WTC11 (cell line): Measurements from ENCODE around the gene RBPJ. TPM values are rescaled to one million over a fixed set of nuclear protein-coding genes. Genes with fewer than 3 reads are reported as not detected.

Experiments used
- ATAC-seq: fragments of 200-7000 bp; cut with Tn5 transposase; 2 replicates; pipeline ENCODE4 v1.10.0; 2021; ENCODE audit warnings: mild to moderate bottlenecking, moderate library complexity
- CTCF ChIA-PET: fragments of 300-600 bp; sonication (Branson Sonifier 250); formaldehyde crosslinking; loops from one replicate; lab custom pipeline; 2021; ENCODE audit warnings: antibody characterized with exemption; lab: Charles Lee
- POLR2A ChIA-PET: fragments of 350-600 bp; sonication (Branson Sonifier 250); formaldehyde crosslinking; loops from one replicate; lab custom pipeline; 2021; ENCODE audit warnings: antibody characterized with exemption; lab: Charles Lee
- DNase-seq: peaks from one replicate; pipeline ENCODE4 v3.0.0; 2021; ENCODE audit warnings: low spot score
- H3K27ac Mint-ChIP-seq: 2 replicates; pipeline ENCODE4 v1.8.0; 2021; ENCODE audit warnings: mixed read lengths
- H3K27me3 Mint-ChIP-seq: 2 replicates; pipeline ENCODE4 v1.8.0; 2021; ENCODE audit warnings: low read depth, mild to moderate bottlenecking, moderate library complexity, mixed read lengths
- H3K36me3 Mint-ChIP-seq: 2 replicates; pipeline ENCODE4 v1.8.0; 2021; ENCODE audit warnings: mixed read lengths
- H3K4me1 Mint-ChIP-seq: 2 replicates; pipeline ENCODE4 v1.8.0; 2022; ENCODE audit warnings: mixed read lengths
- H3K4me3 Mint-ChIP-seq: 2 replicates; pipeline ENCODE4 v1.8.0; 2021; ENCODE audit warnings: mild to moderate bottlenecking, moderate library complexity, mixed read lengths
- H3K9me3 Mint-ChIP-seq: 2 replicates; pipeline ENCODE4 v1.8.0; 2021; ENCODE audit warnings: mixed read lengths
- ARID4B ChIP-seq: sonication (generic); formaldehyde crosslinking; IDR thresholded peaks from 2 replicates; pipeline ENCODE4 v1.8.0; 2023; ENCODE audit warnings: missing genetic modification reagents, mild to moderate bottlenecking, borderline replicate concordance
- E2F4 ChIP-seq: sonication (generic); formaldehyde crosslinking; IDR thresholded peaks from 2 replicates; pipeline ENCODE4 v1.8.1; 2022; ENCODE audit warnings: low read depth, mild to moderate bottlenecking, moderate library complexity, missing genetic modification reagents, borderline replicate concordance
- ERG ChIP-seq: fragments of 250-450 bp; sonication (Bioruptor Pico); IDR thresholded peaks from 2 replicates; pipeline ENCODE4 v1.8.0; 2021; ENCODE audit warnings: mild to moderate bottlenecking
- ESRRA ChIP-seq: sonication (generic); formaldehyde crosslinking; IDR thresholded peaks from 2 replicates; pipeline ENCODE4 v1.8.1; 2022; ENCODE audit warnings: mild to moderate bottlenecking, missing genetic modification reagents, borderline replicate concordance
- ETV6 ChIP-seq: sonication (generic); formaldehyde crosslinking; IDR thresholded peaks from 2 replicates; pipeline ENCODE4 v1.8.1; 2022; ENCODE audit warnings: mild to moderate bottlenecking, missing genetic modification reagents
- HMGA2 ChIP-seq: fragments of 250-450 bp; sonication (Bioruptor Pico); IDR thresholded peaks from 2 replicates; pipeline ENCODE4 v1.4.0; 2021; ENCODE audit warnings: mild to moderate bottlenecking, moderate library complexity
- IRF1 ChIP-seq: sonication (generic); formaldehyde crosslinking; IDR thresholded peaks from 2 replicates; pipeline ENCODE4 v1.8.0; 2023; ENCODE audit warnings: missing genetic modification reagents
- NR3C1 ChIP-seq: sonication (generic); formaldehyde crosslinking; conservative IDR thresholded peaks from 2 replicates; pipeline ENCODE4 v1.8.1; 2023; ENCODE audit warnings: low read depth, mild to moderate bottlenecking, missing genetic modification reagents
- ZSCAN18 ChIP-seq: fragments of 250-450 bp; sonication (Bioruptor Pico); IDR thresholded peaks from 2 replicates; pipeline ENCODE4 v2.1.2; 2022; ENCODE audit warnings: mild to moderate bottlenecking, moderate library complexity
- total RNA-seq: library from RNA; stranded (reverse); gene quantifications from 3 replicates; pipeline ENCODE4 v1.2.3, GENCODE V29; 2021
- TF ChIP-seq, protein P1 (sequence below): sonication (generic); formaldehyde crosslinking; IDR thresholded peaks from 2 replicates; pipeline ENCODE4 v1.8.1; 2023; ENCODE audit warnings: mild to moderate bottlenecking, missing genetic modification reagents
- TF ChIP-seq, protein P2 (sequence below): fragments of 250-450 bp; sonication (Bioruptor Pico); IDR thresholded peaks from 2 replicates; pipeline ENCODE4 v1.9.0; 2021; ENCODE audit warnings: mild to moderate bottlenecking

The RBPJ gene
- total RNA-seq, 1 experiment from 2014 or later, result 163 TPM

- no peak for TF ChIP-seq IRF1
- no peak for TF ChIP-seq ZSCAN18 (CRISPR knock-in tag)
Measured at GRCh38 chr4:26337612-26338011, 16.8 kb downstream of the RBPJ start (continued).

- ATAC-seq (no peak), DNase-seq (no peak)
- H3K4me1 Mint-ChIP-seq, result peaks cover 66% of the 10 kb centered on the region
- no peak for TF ChIP-seq E2F4 (CRISPR knock-in tag)
- no peak for TF ChIP-seq HMGA2
- TF ChIP-seq, protein P1, sequence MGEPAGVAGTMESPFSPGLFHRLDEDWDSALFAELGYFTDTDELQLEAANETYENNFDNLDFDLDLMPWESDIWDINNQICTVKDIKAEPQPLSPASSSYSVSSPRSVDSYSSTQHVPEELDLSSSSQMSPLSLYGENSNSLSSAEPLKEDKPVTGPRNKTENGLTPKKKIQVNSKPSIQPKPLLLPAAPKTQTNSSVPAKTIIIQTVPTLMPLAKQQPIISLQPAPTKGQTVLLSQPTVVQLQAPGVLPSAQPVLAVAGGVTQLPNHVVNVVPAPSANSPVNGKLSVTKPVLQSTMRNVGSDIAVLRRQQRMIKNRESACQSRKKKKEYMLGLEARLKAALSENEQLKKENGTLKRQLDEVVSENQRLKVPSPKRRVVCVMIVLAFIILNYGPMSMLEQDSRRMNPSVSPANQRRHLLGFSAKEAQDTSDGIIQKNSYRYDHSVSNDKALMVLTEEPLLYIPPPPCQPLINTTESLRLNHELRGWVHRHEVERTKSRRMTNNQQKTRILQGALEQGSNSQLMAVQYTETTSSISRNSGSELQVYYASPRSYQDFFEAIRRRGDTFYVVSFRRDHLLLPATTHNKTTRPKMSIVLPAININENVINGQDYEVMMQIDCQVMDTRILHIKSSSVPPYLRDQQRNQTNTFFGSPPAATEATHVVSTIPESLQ (CRISPR knock-in tag), result no peak
- TF ChIP-seq, protein P2, sequence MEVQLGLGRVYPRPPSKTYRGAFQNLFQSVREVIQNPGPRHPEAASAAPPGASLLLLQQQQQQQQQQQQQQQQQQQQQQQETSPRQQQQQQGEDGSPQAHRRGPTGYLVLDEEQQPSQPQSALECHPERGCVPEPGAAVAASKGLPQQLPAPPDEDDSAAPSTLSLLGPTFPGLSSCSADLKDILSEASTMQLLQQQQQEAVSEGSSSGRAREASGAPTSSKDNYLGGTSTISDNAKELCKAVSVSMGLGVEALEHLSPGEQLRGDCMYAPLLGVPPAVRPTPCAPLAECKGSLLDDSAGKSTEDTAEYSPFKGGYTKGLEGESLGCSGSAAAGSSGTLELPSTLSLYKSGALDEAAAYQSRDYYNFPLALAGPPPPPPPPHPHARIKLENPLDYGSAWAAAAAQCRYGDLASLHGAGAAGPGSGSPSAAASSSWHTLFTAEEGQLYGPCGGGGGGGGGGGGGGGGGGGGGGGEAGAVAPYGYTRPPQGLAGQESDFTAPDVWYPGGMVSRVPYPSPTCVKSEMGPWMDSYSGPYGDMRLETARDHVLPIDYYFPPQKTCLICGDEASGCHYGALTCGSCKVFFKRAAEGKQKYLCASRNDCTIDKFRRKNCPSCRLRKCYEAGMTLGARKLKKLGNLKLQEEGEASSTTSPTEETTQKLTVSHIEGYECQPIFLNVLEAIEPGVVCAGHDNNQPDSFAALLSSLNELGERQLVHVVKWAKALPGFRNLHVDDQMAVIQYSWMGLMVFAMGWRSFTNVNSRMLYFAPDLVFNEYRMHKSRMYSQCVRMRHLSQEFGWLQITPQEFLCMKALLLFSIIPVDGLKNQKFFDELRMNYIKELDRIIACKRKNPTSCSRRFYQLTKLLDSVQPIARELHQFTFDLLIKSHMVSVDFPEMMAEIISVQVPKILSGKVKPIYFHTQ, result no peak
- TF ChIP-seq ESRRA (CRISPR knock-in tag), result no peak
- no peak for TF ChIP-seq ETV6 (CRISPR knock-in tag)
- no peak for TF ChIP-seq NR3C1 (CRISPR knock-in tag)
- no peak for TF ChIP-seq ERG
- no peak for TF ChIP-seq ARID4B (CRISPR knock-in tag)
- H3K36me3 Mint-ChIP-seq, result no peaks in the 10 kb centered on the region
- no peaks in the 10 kb centered on the region for H3K9me3 Mint-ChIP-seq
- H3K27ac Mint-ChIP-seq, result peak overlapping the region; percentile 83
- ChIA-PET POLR2A (no interaction called here), CTCF (interaction anchor here (0.8 to 3.9 kb wide), 3 partner anchors 12 to 281 kb away, joined by 3 to 32 read pairs (median 3); no protein-coding TSS in a partner anchor)
- H3K4me3 Mint-ChIP-seq, result no peak overlapping the region
- no peaks in the 10 kb centered on the region for H3K27me3 Mint-ChIP-seq
Measured at GRCh38 chr4:26342328-26343037, 21.7 kb downstream of the RBPJ start.
